GM23338 (cell line): ENCODE data around the gene NVL. TPM values are rescaled to one million over a fixed set of nuclear protein-coding genes. Genes with fewer than 3 reads are reported as not detected.

Experiments used
- ATAC-seq: fragments of 200-7000 bp; cut with Tn5 transposase; 3 replicates; pipeline ENCODE4 v1.9.1; 2020
- DNase-seq: peaks from one replicate; pipeline ENCODE4 v3.0.0-alpha.2; 2015; ENCODE audit warnings: low spot score
- H2AFZ ChIP-seq: fragments of 200-600 bp; sonication (generic); 2 replicates; pipeline ENCODE4 v1.8.0; 2016; ENCODE audit warnings: antibody characterized with exemption, mild to moderate bottlenecking, moderate library complexity
- H3F3A ChIP-seq: fragments of 200-600 bp; sonication (generic); replicated peaks from 2 replicates; pipeline ENCODE4 v1.8.0; 2017; ENCODE audit warnings: antibody characterized with exemption, mixed run types, low read depth
- H3K27ac ChIP-seq: fragments of 200-600 bp; sonication (generic); 2 replicates; pipeline ENCODE4 v1.6.1; 2016; ENCODE audit warnings: low read depth
- H3K27me3 ChIP-seq: fragments of 200-600 bp; sonication (generic); 2 replicates; pipeline ENCODE4 v1.8.0; 2016; ENCODE audit warnings: mild to moderate bottlenecking, mixed run types, moderate library complexity; ENCODE audit not compliant: insufficient read depth
- H3K36me3 ChIP-seq: fragments of 200-600 bp; sonication (generic); 2 replicates; pipeline ENCODE4 v1.8.0; 2016; ENCODE audit warnings: mild to moderate bottlenecking; ENCODE audit not compliant: insufficient read depth
- H3K4me1 ChIP-seq: fragments of 200-600 bp; sonication (generic); 2 replicates; pipeline ENCODE4 v1.8.0; 2016; ENCODE audit warnings: mild to moderate bottlenecking, moderate library complexity; ENCODE audit not compliant: insufficient read depth
- H3K4me2 ChIP-seq: fragments of 200-600 bp; sonication (generic); 2 replicates; pipeline ENCODE4 v1.7.1; 2017; ENCODE audit warnings: mixed run types
- H3K4me3 ChIP-seq: fragments of 200-600 bp; sonication (generic); 2 replicates; pipeline ENCODE4 v1.6.1; 2016; ENCODE audit warnings: mixed run types
- H3K79me2 ChIP-seq: fragments of 200-600 bp; sonication (generic); replicated peaks from 2 replicates; pipeline ENCODE4 v1.8.0; 2017; ENCODE audit warnings: mild to moderate bottlenecking; ENCODE audit not compliant: insufficient read depth
- H3K9me2 ChIP-seq: fragments of 200-600 bp; sonication (generic); 2 replicates; pipeline ENCODE4 v1.8.0; 2017; ENCODE audit not compliant: insufficient read depth
- H4K20me1 ChIP-seq: fragments of 200-600 bp; sonication (generic); replicated peaks from 2 replicates; pipeline ENCODE4 v1.8.0; 2017; ENCODE audit warnings: mild to moderate bottlenecking; ENCODE audit not compliant: insufficient read depth
- H3K27ac Mint-ChIP-seq: 2 replicates; pipeline ENCODE4 v1.8.0; 2020; ENCODE audit warnings: inconsistent platforms, mild to moderate bottlenecking, moderate library complexity, mixed read lengths
- H3K27me3 Mint-ChIP-seq: 3 replicates; pipeline ENCODE4 v1.8.0; 2022; ENCODE audit warnings: low read depth, mild to moderate bottlenecking, moderate library complexity, mixed read lengths, inconsistent platforms; ENCODE audit not compliant: insufficient read depth, poor library complexity
- H3K36me3 Mint-ChIP-seq: 3 replicates; pipeline ENCODE4 v1.8.0; 2021; ENCODE audit warnings: low read depth, mild to moderate bottlenecking, inconsistent platforms, moderate library complexity, mixed read lengths
- H3K4me1 Mint-ChIP-seq: 3 replicates; pipeline ENCODE4 v1.8.0; 2020; ENCODE audit warnings: mild to moderate bottlenecking, inconsistent platforms, mixed read lengths
- H3K4me3 Mint-ChIP-seq: 3 replicates; pipeline ENCODE4 v1.8.0; 2021; ENCODE audit warnings: moderate library complexity, mild to moderate bottlenecking, inconsistent platforms, mixed read lengths
- H3K9me3 Mint-ChIP-seq: 3 replicates; pipeline ENCODE4 v1.8.0; 2020; ENCODE audit warnings: moderate library complexity, mild to moderate bottlenecking, inconsistent platforms, mixed read lengths
- CREB1 ChIP-seq: fragments of 250-450 bp; sonication (Bioruptor Pico); IDR thresholded peaks from 2 replicates; pipeline ENCODE4 v1.5.0; 2020; ENCODE audit warnings: low read depth, mild to moderate bottlenecking, moderate library complexity
- CTCF ChIP-seq, 2 experiments: fragments of 200-600 bp in 1 of 2; sonication (generic) in 1 of 2; conservative IDR thresholded peaks; 2 replicates each; pipeline versions ENCODE4 v1.5.1 to v1.6.1; 2016 to 2017; ENCODE audit warnings: antibody characterized with exemption in 2 of 2, low read depth in 2 of 2, mild to moderate bottlenecking in 2 of 2, moderate library complexity in 1 of 2
- ETS1 ChIP-seq: IDR thresholded peaks from 2 replicates; pipeline ENCODE4 v1.6.1; 2016; ENCODE audit warnings: antibody characterized with exemption
- EZH2 ChIP-seq: fragments of 200-600 bp; sonication (generic); IDR thresholded peaks from one replicate; pipeline ENCODE4 v1.8.0; 2017; ENCODE audit warnings: antibody characterized with exemption, mild to moderate bottlenecking, low read depth; ENCODE audit not compliant: unreplicated experiment
- EZH2phosphoT487 ChIP-seq: fragments of 200-600 bp; sonication (generic); IDR thresholded peaks from one replicate; pipeline ENCODE4 v1.8.1; 2018; ENCODE audit warnings: antibody characterized with exemption; ENCODE audit not compliant: unreplicated experiment
- JUNB ChIP-seq: IDR thresholded peaks from one replicate; pipeline ENCODE4 v1.6.1; 2016; ENCODE audit warnings: antibody characterized with exemption; ENCODE audit not compliant: unreplicated experiment
- NANOG ChIP-seq: IDR thresholded peaks from 2 replicates; pipeline ENCODE4 v1.6.1; 2016; ENCODE audit warnings: antibody characterized with exemption, borderline replicate concordance
- POLR2AphosphoS5 ChIP-seq: IDR thresholded peaks from 2 replicates; pipeline ENCODE4 v1.6.1; 2016; ENCODE audit warnings: antibody characterized with exemption, low read depth
- REST ChIP-seq: IDR thresholded peaks from one replicate; pipeline ENCODE4 v1.6.1; 2018; ENCODE audit warnings: antibody characterized with exemption; ENCODE audit not compliant: unreplicated experiment
- STAT1 ChIP-seq: IDR thresholded peaks from one replicate; pipeline ENCODE4 v1.6.1; 2016; ENCODE audit warnings: antibody characterized with exemption; ENCODE audit not compliant: unreplicated experiment
- ZNF114 ChIP-seq: fragments of 250-450 bp; sonication (Bioruptor Pico); IDR thresholded peaks from 2 replicates; pipeline ENCODE4 v1.5.0; 2020; ENCODE audit warnings: mild to moderate bottlenecking, moderate library complexity
- ZNF331 ChIP-seq: fragments of 250-450 bp; sonication (Bioruptor Pico); IDR thresholded peaks from 2 replicates; pipeline ENCODE4 v1.5.0; 2020; ENCODE audit warnings: low read depth, mild to moderate bottlenecking, moderate library complexity
- ZNF462 ChIP-seq: fragments of 250-450 bp; sonication (Bioruptor Pico); IDR thresholded peaks from 2 replicates; pipeline ENCODE4 v1.5.0; 2020; ENCODE audit warnings: mild to moderate bottlenecking, moderate library complexity
- polyA plus RNA-seq: library from polyadenylated mRNA; unstranded; fragments of >200 nt; fragmentation: Nextera tagmentation; extraction: Ambion mirVana; gene quantifications from 2 replicates; pipeline ENCODE4 v1.2.1, GENCODE V29; 2016
- total RNA-seq: library from RNA; depleted of rRNA; stranded (reverse); fragments of >200 nt; shearing (Covaris generic); gene quantifications from 2 replicates; pipeline ENCODE4 v1.2.3, GENCODE V29; 2014

Gene NVL
- total and polyA plus RNA-seq, 2 experiments from 2014 or later: 44.4 to 71.7 TPM

GRCh38 chr1:224188286-224188685, 141.7 kb downstream of the NVL start:
- no peak for TF ChIP-seq JUNB
- no peak for TF ChIP-seq CREB1
- no peak for TF ChIP-seq ETS1
- TF ChIP-seq ZNF462 (CRISPR knock-in tag): no peak
- TF ChIP-seq EZH2phosphoT487: no peak
- no peak for TF ChIP-seq ZNF114
- TF ChIP-seq CTCF (conservative IDR thresholded peaks at IDR 0.05; ENCODE audit: low read depth in 2 of 2): no peak
- TF ChIP-seq REST: no peak
- TF ChIP-seq NANOG: no peak
- no peak for TF ChIP-seq EZH2
- TF ChIP-seq STAT1: no peak
- TF ChIP-seq POLR2AphosphoS5: no peak
- no peak for TF ChIP-seq ZNF331
- ATAC-seq (no peak), DNase-seq (no peak)
- H3K9me2 ChIP-seq: no peaks in the 10 kb centered on the region
- no peaks in the 10 kb centered on the region; the same call in 1 of the 2 replicates for H3K36me3 ChIP-seq
- peaks cover 8% of the 10 kb centered on the region for H3K4me1 Mint-ChIP-seq
- H3K4me2 ChIP-seq: no peak overlapping the region
- H3K4me1 ChIP-seq: peaks cover 13% of the 10 kb centered on the region; the same call in 1 of the 2 replicates
- no peaks in the 10 kb centered on the region for H3K9me3 Mint-ChIP-seq
- no peaks in the 10 kb centered on the region for H3K27me3 ChIP-seq
- H2AFZ ChIP-seq: no peak overlapping the region
- no peak overlapping the region for H3K27ac ChIP-seq
- H3K4me3 ChIP-seq: no peak overlapping the region
- no peak overlapping the region for H3K4me3 Mint-ChIP-seq
- H3K36me3 Mint-ChIP-seq: peaks cover 39% of the 10 kb centered on the region
- peaks cover 3% of the 10 kb centered on the region for H3K27me3 Mint-ChIP-seq
- H4K20me1 ChIP-seq: peaks cover 15% of the 10 kb centered on the region
- peaks cover 8% of the 10 kb centered on the region; the same call in 1 of the 2 replicates for H3F3A ChIP-seq
- no peak overlapping the region for H3K27ac Mint-ChIP-seq
- peaks cover 86% of the 10 kb centered on the region for H3K79me2 ChIP-seq
